HCT116 (cell line): ENCODE measurements around the gene NR6A1. TPM values are rescaled to one million over a fixed set of nuclear protein-coding genes. Genes with fewer than 3 reads are reported as not detected.

Experiments used
- ATAC-seq: fragments of 200-7000 bp; cut with Tn5 transposase; 2 replicates; pipeline ENCODE4 v1.9.1; 2020; ENCODE audit warnings: mild to moderate bottlenecking, moderate library complexity
- BruUV-seq: library from RNA; stranded (reverse); fragments of 400-500 nt; replicated peaks from 2 replicates; lab custom pipeline; 2021; lab: Mats Ljungman, UMichigan
- CTCF ChIA-PET: fragments of 300-600 bp; sonication (Branson Sonifier 250); formaldehyde crosslinking; loops from one replicate; lab custom pipeline; 2021; ENCODE audit warnings: antibody characterized with exemption; lab: Charles Lee
- POLR2A ChIA-PET: fragments of 300-600, 350-600 bp; sonication (Branson Sonifier 250); formaldehyde crosslinking; loops from one replicate; lab custom pipeline; 2021; ENCODE audit warnings: antibody characterized with exemption; lab: Charles Lee
- RAD21 ChIA-PET, 2 experiments: fragments of 300-600 bp; sonication (Branson Sonifier 250); formaldehyde crosslinking; loops; one replicate each; lab custom pipeline; 2023; ENCODE audit warnings: low total read pairs in 2 of 2; ENCODE audit not compliant: uncharacterized antibody in 2 of 2, unreplicated experiment in 2 of 2, low non-redundant PET in 1 of 2; lab: Charles Lee
- DNase-seq: peaks from one replicate; pipeline ENCODE4 v3.0.0-alpha.2; 2010; ENCODE audit warnings: low read depth, low spot score
- H2AFZ ChIP-seq: fragments of 200-600 bp; shearing (Covaris generic), sonication (generic); 2 replicates; pipeline ENCODE4 v1.6.1; 2017; ENCODE audit warnings: low read depth, mixed run types, mixed read lengths, antibody characterized with exemption, low read length; ENCODE audit not compliant: poor library complexity, severe bottlenecking
- H3K27ac ChIP-seq: 2 replicates; pipeline ENCODE4 v1.5.1; 2012; ENCODE audit warnings: low read depth, low read length
- H3K27me3 ChIP-seq: fragments of 200-600 bp; sonication (generic); 2 replicates; pipeline ENCODE4 v1.6.1; 2016; ENCODE audit warnings: mixed run types, low read length, mixed read lengths; ENCODE audit not compliant: insufficient read depth
- H3K36me3 ChIP-seq, 2 experiments: fragments of 200-500 bp in 1 of 2; fragments of 200-600 bp in 1 of 2; sonication (Bioruptor generic) in 1 of 2; sonication (generic) in 1 of 2; 2 replicates each; pipeline versions ENCODE4 v1.5.1 to v1.6.1; 2014 to 2016; ENCODE audit warnings: low read length in 2 of 2, inconsistent platforms in 1 of 2, mixed read lengths in 1 of 2, mixed run types in 1 of 2; ENCODE audit not compliant: insufficient read depth in 2 of 2, control insufficient read depth in 1 of 2
- H3K4me1 ChIP-seq, 2 experiments: fragments of 200-600 bp in 1 of 2; sonication (generic) in 1 of 2; 2 replicates each; pipeline versions ENCODE4 v1.5.1 to v1.6.1; 2012 to 2017; ENCODE audit warnings: low read length in 2 of 2, inconsistent platforms in 1 of 2, mild to moderate bottlenecking in 1 of 2, mixed read lengths in 1 of 2, mixed run types in 1 of 2, moderate library complexity in 1 of 2; ENCODE audit not compliant: insufficient read depth in 2 of 2, control insufficient read depth in 1 of 2
- H3K4me2 ChIP-seq: fragments of 200-600 bp; sonication (generic); 2 replicates; pipeline ENCODE4 v1.6.1; 2017; ENCODE audit warnings: mixed run types, low read length, mixed read lengths
- H3K4me3 ChIP-seq, 2 experiments: fragments of 200-600 bp in 1 of 2; sonication (generic) in 1 of 2; replicated peaks in 1 of 2; 2 replicates each; pipeline ENCODE4 v1.5.1; 2011 to 2016; ENCODE audit warnings: low read length in 2 of 2, control low read depth in 1 of 2, low read depth in 1 of 2, mild to moderate bottlenecking in 1 of 2, mixed read lengths in 1 of 2, mixed run types in 1 of 2
- H3K79me2 ChIP-seq: fragments of 200-600 bp; sonication (generic); 2 replicates; pipeline ENCODE4 v1.6.1; 2017; ENCODE audit warnings: mild to moderate bottlenecking, mixed run types, low read length, moderate library complexity, mixed read lengths; ENCODE audit not compliant: insufficient read depth
- H3K9ac ChIP-seq: fragments of 200-600 bp; sonication (generic); 2 replicates; pipeline ENCODE4 v1.6.1; 2016; ENCODE audit warnings: low read length, mixed read lengths
- H3K9me2 ChIP-seq: fragments of 200-600 bp; sonication (generic), shearing (Covaris generic); 2 replicates; pipeline ENCODE4 v1.6.1; 2017; ENCODE audit warnings: mixed run types, mild to moderate bottlenecking, moderate library complexity; ENCODE audit not compliant: insufficient read depth
- H3K9me3 ChIP-seq, 2 experiments: fragments of 200-500 bp in 1 of 2; fragments of 200-600 bp in 1 of 2; sonication (Bioruptor generic) in 1 of 2; sonication (generic) in 1 of 2; 2 replicates each; pipeline ENCODE4 v1.6.1; 2014 to 2017; ENCODE audit warnings: low read length in 2 of 2, mixed read lengths in 2 of 2, inconsistent platforms in 1 of 2, low read depth in 1 of 2, mild to moderate bottlenecking in 1 of 2, mixed run types in 1 of 2, moderate library complexity in 1 of 2; ENCODE audit not compliant: control insufficient read depth in 1 of 2, insufficient read depth in 1 of 2
- H4K20me1 ChIP-seq: fragments of 200-600 bp; sonication (generic), shearing (Covaris generic); 2 replicates; pipeline ENCODE4 v1.6.1; 2017; ENCODE audit warnings: mixed run types, mild to moderate bottlenecking, moderate library complexity; ENCODE audit not compliant: insufficient read depth
- CBX3 ChIP-seq: IDR thresholded peaks from 2 replicates; pipeline ENCODE4 v1.6.1; 2012; ENCODE audit warnings: low read depth
- CTCF ChIP-seq, 3 experiments: fragments of 200-600 bp in 1 of 3; sonication (generic) in 1 of 3; IDR thresholded peaks in 2 of 3; conservative IDR thresholded peaks in 1 of 3; 2 replicates each; pipeline ENCODE4 v1.5.1; 2012 to 2017; ENCODE audit warnings: low read depth in 2 of 3, low read length in 2 of 3, antibody characterized with exemption in 1 of 3, borderline replicate concordance in 1 of 3, control low read depth in 1 of 3, mild to moderate bottlenecking in 1 of 3, mixed read lengths in 1 of 3, mixed run types in 1 of 3, moderate library complexity in 1 of 3; ENCODE audit not compliant: insufficient read depth in 1 of 3
- ELF1 ChIP-seq: IDR thresholded peaks from 2 replicates; pipeline ENCODE4 v1.6.1; 2012; ENCODE audit warnings: low read depth, borderline replicate concordance
- EZH2phosphoT487 ChIP-seq: fragments of 200-600 bp; IDR thresholded peaks from 2 replicates; pipeline ENCODE4 v1.6.1; 2018; ENCODE audit warnings: antibody characterized with exemption, borderline replicate concordance
- FOSL1 ChIP-seq: IDR thresholded peaks from 2 replicates; pipeline ENCODE4 v1.6.1; 2012; ENCODE audit warnings: low read depth
- POLR2A ChIP-seq: IDR thresholded peaks from 2 replicates; pipeline ENCODE4 v1.7.0; 2011; ENCODE audit warnings: borderline replicate concordance; ENCODE audit not compliant: insufficient read depth, insufficient read length; ENCODE audit errors: extremely low read depth
- POLR2AphosphoS5 ChIP-seq: IDR thresholded peaks from 2 replicates; pipeline ENCODE4 v1.6.1; 2011; ENCODE audit warnings: mild to moderate bottlenecking, low read depth, low read length, moderate library complexity
- SIN3A ChIP-seq: IDR thresholded peaks from 2 replicates; pipeline ENCODE4 v1.6.1; 2012; ENCODE audit warnings: low read depth
- SP1 ChIP-seq: IDR thresholded peaks from 2 replicates; pipeline ENCODE4 v1.6.1; 2012; ENCODE audit warnings: low read depth
- SRF ChIP-seq: IDR thresholded peaks from 2 replicates; pipeline ENCODE4 v1.6.1; 2012; ENCODE audit warnings: low read depth
- ZNF274 ChIP-seq: fragments of 200-500 bp; sonication (Bioruptor generic); IDR thresholded peaks from 2 replicates; pipeline ENCODE4 v1.6.1; 2014; ENCODE audit warnings: mild to moderate bottlenecking, low read depth, low read length, inconsistent platforms
- intact Hi-C: fragments of 100-400 bp; cut with micrococcal nuclease; formaldehyde crosslinking; loops from 2 replicates; pipeline ENCODE4 v1.10.0; 2022
- total RNA-seq: library from RNA; stranded (reverse); gene quantifications from one replicate; pipeline ENCODE4 v1.2.1, GENCODE V29; 2021; ENCODE audit not compliant: unreplicated experiment
- TF ChIP-seq, protein P1 (sequence below): IDR thresholded peaks from 2 replicates; pipeline ENCODE4 v1.6.1; 2012
- TF ChIP-seq, protein P2 (sequence below): IDR thresholded peaks from 2 replicates; pipeline ENCODE4 v1.6.1; 2012

The NR6A1 gene
- total RNA-seq, 1 experiment from 2014 or later, result 9.9 TPM

GRCh38 chr9:124486778-124487259 is 284.3 kb downstream of the NR6A1 start:
- CTCF ChIA-PET, result no interaction called here
- Histone ChIP-seq H3K4me2 (no peak overlapping the region), H3K36me3 (no peaks in the 10 kb centered on the region), H3K9ac (no peak overlapping the region), H3K9me3 (no peaks in the 10 kb centered on the region), H2AFZ (no peak overlapping the region), H3K4me1 (peaks cover 4 to 7% of the 10 kb centered on the region in 2 experiments; a peak in 3 of 4 replicates), H3K27me3 (no peaks in the 10 kb centered on the region), H3K27ac (no peak overlapping the region)
- BruUV-seq, result no TSS peak
- DNase-seq, result no peak
- TF ChIP-seq ELF1 (no peak), ZNF274 (no peak), CTCF (IDR thresholded peaks at IDR 0.05 in 2 of 3, conservative IDR thresholded peaks at IDR 0.05 in 1 of 3; ENCODE audit: borderline replicate concordance in 1 of 3, insufficient read depth in 1 of 3, low read depth in 2 of 3, low read length in 2 of 3) (no peak), SP1 (no peak), SIN3A (no peak), POLR2A (no peak), POLR2AphosphoS5 (no peak), CBX3 (no peak), SRF (no peak), EZH2phosphoT487 (no peak), FOSL1 (no peak)
- TF ChIP-seq, protein P1, sequence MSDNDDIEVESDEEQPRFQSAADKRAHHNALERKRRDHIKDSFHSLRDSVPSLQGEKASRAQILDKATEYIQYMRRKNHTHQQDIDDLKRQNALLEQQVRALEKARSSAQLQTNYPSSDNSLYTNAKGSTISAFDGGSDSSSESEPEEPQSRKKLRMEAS, result no peak
- TF ChIP-seq, protein P2, sequence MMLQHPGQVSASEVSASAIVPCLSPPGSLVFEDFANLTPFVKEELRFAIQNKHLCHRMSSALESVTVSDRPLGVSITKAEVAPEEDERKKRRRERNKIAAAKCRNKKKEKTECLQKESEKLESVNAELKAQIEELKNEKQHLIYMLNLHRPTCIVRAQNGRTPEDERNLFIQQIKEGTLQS, result no peak
- TF ChIP-seq, all 23 proteins: peak for 0
- H4K20me1 ChIP-seq, result no peaks in the 10 kb centered on the region
- no peak overlapping the region for H3K4me3 ChIP-seq
- H3K79me2 ChIP-seq, result no peaks in the 10 kb centered on the region
- ChIA-PET POLR2A (no interaction called here), RAD21 (no interaction called here)
- no peak for ATAC-seq
- intact Hi-C loops, result no loop called here
- no peaks in the 10 kb centered on the region for H3K9me2 ChIP-seq
